IMR-90 (cell line): Measurements from ENCODE around the gene SDK1. TPM values are rescaled to one million over a fixed set of nuclear protein-coding genes. Genes with fewer than 3 reads are reported as not detected.

ENCODE experiments used
- ATAC-seq: fragments of 200-7000 bp; cut with Tn5 transposase; 2 replicates; pipeline ENCODE4 v1.9.1; 2020; ENCODE audit warnings: low read depth, mild to moderate bottlenecking, moderate library complexity
- BruUV-seq: library from RNA; stranded (reverse); fragments of 400-500 nt; replicated peaks from 2 replicates; lab custom pipeline; 2021; lab: Mats Ljungman, UMichigan
- CTCF ChIA-PET: fragments of 300-600 bp; formaldehyde crosslinking; extraction: SDS; loops from one replicate; lab custom pipeline; 2021; ENCODE audit warnings: antibody characterized with exemption; lab: Yijun Ruan, JAX
- POLR2A ChIA-PET: fragments of 300-600 bp; sonication (Branson Sonifier 250); formaldehyde crosslinking; loops from one replicate; lab custom pipeline; 2022; ENCODE audit warnings: antibody characterized with exemption; ENCODE audit not compliant: unreplicated experiment; lab: Charles Lee
- DNase-seq: peaks from one replicate; pipeline ENCODE4 v3.0.0; 2013
- H2AFZ ChIP-seq: replicated peaks from 2 replicates; pipeline ENCODE3; 2013; ENCODE audit warnings: low read length, mild to moderate bottlenecking; ENCODE audit not compliant: poor library complexity
- H2AK5ac ChIP-seq: 2 replicates; pipeline ENCODE4 v1.6.1; 2013; ENCODE audit warnings: low read depth, low read length, inconsistent platforms
- H2AK9ac ChIP-seq: replicated peaks from 2 replicates; pipeline ENCODE3; 2013; ENCODE audit warnings: mild to moderate bottlenecking, low read depth, low read length, moderate library complexity; ENCODE audit not compliant: poor library complexity
- H2BK120ac ChIP-seq: 2 replicates; pipeline ENCODE4 v1.6.1; 2013; ENCODE audit warnings: low read depth, low read length, inconsistent platforms
- H2BK15ac ChIP-seq: 3 replicates; pipeline ENCODE4 v1.6.1; 2013; ENCODE audit warnings: low read depth, low read length, inconsistent platforms
- H2BK20ac ChIP-seq: 2 replicates; pipeline ENCODE4 v1.6.1; 2013; ENCODE audit warnings: low read depth, mild to moderate bottlenecking, inconsistent platforms, low read length, moderate library complexity
- H2BK5ac ChIP-seq: 2 replicates; pipeline ENCODE4 v1.6.1; 2013; ENCODE audit warnings: mild to moderate bottlenecking, low read depth, low read length, inconsistent platforms; ENCODE audit not compliant: poor library complexity, severe bottlenecking
- H3K14ac ChIP-seq: replicated peaks from 2 replicates; pipeline ENCODE4 v1.6.1; 2013; ENCODE audit warnings: low read depth, low read length, inconsistent platforms
- H3K18ac ChIP-seq: 2 replicates; pipeline ENCODE4 v1.6.1; 2013; ENCODE audit warnings: low read depth, low read length, control low read depth
- H3K23ac ChIP-seq: 2 replicates; pipeline ENCODE4 v1.6.1; 2013; ENCODE audit warnings: low read depth, low read length, inconsistent platforms
- H3K27ac ChIP-seq: 2 replicates; pipeline ENCODE4 v1.5.1; 2013; ENCODE audit warnings: mild to moderate bottlenecking, control low read depth, low read length; ENCODE audit not compliant: insufficient read depth
- H3K27me3 ChIP-seq: 2 replicates; pipeline ENCODE4 v1.6.1; 2013; ENCODE audit warnings: low read length; ENCODE audit not compliant: control insufficient read depth, insufficient read depth
- H3K36me3 ChIP-seq: 2 replicates; pipeline ENCODE4 v1.6.1; 2013; ENCODE audit warnings: low read length, mixed read lengths; ENCODE audit not compliant: control insufficient read depth, insufficient read depth
- H3K4ac ChIP-seq: 2 replicates; pipeline ENCODE4 v1.6.1; 2013; ENCODE audit warnings: low read depth, low read length, inconsistent platforms
- H3K4me1 ChIP-seq: 2 replicates; pipeline ENCODE4 v1.6.1; 2013; ENCODE audit warnings: low read length, mixed read lengths; ENCODE audit not compliant: control insufficient read depth, insufficient read depth
- H3K4me2 ChIP-seq: 2 replicates; pipeline ENCODE4 v1.6.1; 2013; ENCODE audit warnings: low read depth, mild to moderate bottlenecking, control low read depth, low read length, moderate library complexity
- H3K4me3 ChIP-seq: 2 replicates; pipeline ENCODE4 v1.5.1; 2013; ENCODE audit warnings: low read depth, mild to moderate bottlenecking, control low read depth, low read length, moderate library complexity; ENCODE audit not compliant: insufficient read depth
- H3K56ac ChIP-seq: 2 replicates; pipeline ENCODE4 v1.6.1; 2013; ENCODE audit warnings: low read length, inconsistent platforms; ENCODE audit not compliant: insufficient read depth; ENCODE audit errors: extremely low read depth
- H3K79me1 ChIP-seq, 2 experiments: 2 replicates each; pipeline ENCODE4 v1.6.1; 2013; ENCODE audit warnings: low read length in 2 of 2, inconsistent platforms in 1 of 2, low read depth in 1 of 2
- H3K9ac ChIP-seq: 2 replicates; pipeline ENCODE4 v1.6.1; 2013; ENCODE audit warnings: low read depth, low read length, control low read depth
- H3K9me1 ChIP-seq: 2 replicates; pipeline ENCODE4 v1.6.1; 2013; ENCODE audit warnings: low read length, inconsistent platforms; ENCODE audit not compliant: insufficient read depth
- H3K9me3 ChIP-seq: 2 replicates; pipeline ENCODE4 v1.6.1; 2013; ENCODE audit warnings: low read length; ENCODE audit not compliant: control insufficient read depth, insufficient read depth
- H4K20me1 ChIP-seq: 2 replicates; pipeline ENCODE4 v1.6.1; 2013; ENCODE audit warnings: low read length, inconsistent platforms; ENCODE audit not compliant: insufficient read depth
- H4K5ac ChIP-seq: 2 replicates; pipeline ENCODE4 v1.6.1; 2013; ENCODE audit warnings: mild to moderate bottlenecking, low read depth, low read length, control low read depth
- H4K8ac ChIP-seq, 2 experiments: 2 replicates each; pipeline ENCODE4 v1.6.1; 2013; ENCODE audit warnings: low read depth in 2 of 2, low read length in 2 of 2, control low read depth in 1 of 2, inconsistent platforms in 1 of 2
- H4K91ac ChIP-seq: 2 replicates; pipeline ENCODE4 v1.6.1; 2013; ENCODE audit warnings: low read depth, low read length, inconsistent platforms; ENCODE audit not compliant: insufficient read depth
- BHLHE40 ChIP-seq: fragments of 150-350 bp; IDR thresholded peaks from 2 replicates; pipeline ENCODE4 v1.6.1; 2016; ENCODE audit warnings: mild to moderate bottlenecking, low read depth, low read length
- CHD1 ChIP-seq: IDR thresholded peaks from 2 replicates; pipeline ENCODE4 v1.6.1; 2012; ENCODE audit warnings: low read depth, low read length, improper control_type of control experiment
- CTCF ChIP-seq: conservative IDR thresholded peaks from 2 replicates; pipeline ENCODE4 v1.5.1; 2012; ENCODE audit warnings: mild to moderate bottlenecking, low read depth, low read length, improper control_type of control experiment
- FOS ChIP-seq: fragments of 150-350 bp; IDR thresholded peaks from 2 replicates; pipeline ENCODE4 v1.6.1; 2016; ENCODE audit warnings: low read depth, low read length
- MAFK ChIP-seq: IDR thresholded peaks from 2 replicates; pipeline ENCODE4 v1.6.1; 2012; ENCODE audit warnings: low read depth, low read length, improper control_type of control experiment
- MAZ ChIP-seq: IDR thresholded peaks from 2 replicates; pipeline ENCODE4 v1.6.1; 2012; ENCODE audit warnings: low read depth, mild to moderate bottlenecking, low read length, improper control_type of control experiment, moderate library complexity, borderline replicate concordance
- MXI1 ChIP-seq: IDR thresholded peaks from 2 replicates; pipeline ENCODE4 v1.6.1; 2012; ENCODE audit warnings: low read depth, mild to moderate bottlenecking, low read length, moderate library complexity, borderline replicate concordance
- NFE2L2 ChIP-seq: fragments of 150-350 bp; IDR thresholded peaks from 2 replicates; pipeline ENCODE4 v1.6.1; 2016; ENCODE audit warnings: low read depth, mild to moderate bottlenecking, low read length
- POLR2A ChIP-seq: IDR thresholded peaks from 2 replicates; pipeline ENCODE4 v1.6.1; 2012; ENCODE audit warnings: mild to moderate bottlenecking, low read depth, low read length
- RAD21 ChIP-seq: IDR thresholded peaks from 2 replicates; pipeline ENCODE4 v1.6.1; 2012; ENCODE audit warnings: low read length, improper control_type of control experiment
- RCOR1 ChIP-seq: IDR thresholded peaks from 2 replicates; pipeline ENCODE4 v1.6.1; 2012; ENCODE audit warnings: mild to moderate bottlenecking, low read length, improper control_type of control experiment; ENCODE audit not compliant: insufficient replicate concordance
- RFX5 ChIP-seq: IDR thresholded peaks from 2 replicates; pipeline ENCODE4 v1.8.0; 2012; ENCODE audit warnings: low read depth, mild to moderate bottlenecking, low read length, moderate library complexity
- SMC3 ChIP-seq: fragments of 150-350 bp; IDR thresholded peaks from 2 replicates; pipeline ENCODE4 v1.6.1; 2016; ENCODE audit warnings: low read depth, mild to moderate bottlenecking, antibody characterized with exemption, low read length, moderate library complexity
- USF2 ChIP-seq: fragments of 150-350 bp; IDR thresholded peaks from 2 replicates; pipeline ENCODE4 v1.6.1; 2017; ENCODE audit warnings: mild to moderate bottlenecking, antibody characterized with exemption, low read length, low read depth
- WGBS, 2 experiments: methylation state at CpG; one replicate each; pipeline versions ENCODE4 v1.1.5 to v1.1.7; 2013; ENCODE audit warnings: missing lambda C conversion rate in 2 of 2; ENCODE audit not compliant: insufficient read length in 1 of 2; ENCODE audit errors: extremely low coverage in 2 of 2; 5-methylcytosine and 5-hydroxymethylcytosine counted together
- dilution Hi-C: fragments of 300-500 bp; cut with HindIII; formaldehyde crosslinking; loops from one replicate; pipeline ENCODE4 v1.14.3; 2018; ENCODE audit warnings: low sequenced_read_pairs; ENCODE audit not compliant: unreplicated experiment
- in situ Hi-C: fragments of 300-500 bp; cut with MboI; formaldehyde crosslinking; loops from 3 replicates; pipeline ENCODE4 v1.14.3; 2019; ENCODE audit warnings: low sequenced_read_pairs, inconsistent platforms, mixed read lengths
- intact Hi-C: fragments of 100-400 bp; cut with micrococcal nuclease; formaldehyde crosslinking; loops from 2 replicates; pipeline ENCODE4 v1.10.0; 2022
- polyA plus RNA-seq, 3 experiments: library from polyadenylated mRNA; depleted of rRNA; stranded (reverse); fragments of >200 nt; gene quantifications; 2 replicates each; pipeline ENCODE4 v1.2.3, GENCODE V29; 2012; ENCODE audit warnings: low replicate concordance in 1 of 3
- total RNA-seq: library from RNA; depleted of rRNA; stranded (reverse); fragments of >200 nt; gene quantifications from 2 replicates; pipeline ENCODE4 v1.2.3, GENCODE V29; 2012

SDK1 gene
- total and polyA plus RNA-seq, 2 of the 4 experiments (the other 2 are of a cell fraction): 1.5 to 1.6 TPM

GRCh38 chr7:4216016-4216415 lies 915.0 kb downstream of the SDK1 start:
- Histone ChIP-seq H3K18ac (no peak overlapping the region), H3K27me3 (no peaks in the 10 kb centered on the region), H3K4me2 (no peak overlapping the region), H3K9me1 (no peaks in the 10 kb centered on the region), H2BK15ac (no peak overlapping the region), H3K4ac (no peak overlapping the region), H3K36me3 (no peaks in the 10 kb centered on the region), H3K9ac (no peak overlapping the region), H2AK9ac (no peak overlapping the region), H3K14ac (no peak overlapping the region), H3K79me1 (no peaks in the 10 kb centered on the region), H3K4me1 (no peaks in the 10 kb centered on the region), H3K4me3 (no peak overlapping the region), H2BK120ac (no peak overlapping the region), H2BK5ac (no peak overlapping the region), H3K27ac (no peak overlapping the region), H4K20me1 (no peaks in the 10 kb centered on the region), H2AFZ (no peak overlapping the region), H4K8ac (no peak overlapping the region), H3K9me3 (peaks cover 10% of the 10 kb centered on the region), H4K91ac (no peak overlapping the region), H2BK20ac (no peak overlapping the region), H3K23ac (no peak overlapping the region), H2AK5ac (no peak overlapping the region), H3K56ac (no peak overlapping the region), H4K5ac (no peak overlapping the region)
- ChIA-PET CTCF (no interaction called here), POLR2A (no interaction called here)
- TF ChIP-seq SMC3 (no peak), MAZ (no peak), MXI1 (no peak), RCOR1 (no peak), BHLHE40 (no peak), FOS (no peak), USF2 (no peak), NFE2L2 (no peak), CTCF (no peak), MAFK (no peak), RFX5 (no peak), POLR2A (no peak), RAD21 (no peak), CHD1 (no peak)
- no peak; the same call in 1 of the 2 replicates for ATAC-seq
- dilution Hi-C loops: no loop called here
- BruUV-seq: no TSS peak
- in situ Hi-C loops: no loop called here
- DNase-seq: no peak
- intact Hi-C loops: no loop called here
- 48% methylated on average over 5 of the region's 16 CpGs; no CpG with 5 or more reads in 1 of the 2 experiments for WGBS, 2 experiments
